MCF 10A (cell line): ENCODE data around the gene KCNJ10. TPM values are rescaled to one million over a fixed set of nuclear protein-coding genes. Genes with fewer than 3 reads are reported as not detected.

Experiments used
- BruUV-seq: library from RNA; stranded (reverse); fragments of 400-500 nt; replicated peaks from 2 replicates; lab custom pipeline; 2021; lab: Mats Ljungman, UMichigan
- CTCF ChIA-PET: fragments of 300-600 bp; sonication (Branson Sonifier 250); formaldehyde crosslinking; extraction: SDS; loops from one replicate; lab custom pipeline; 2021; ENCODE audit warnings: antibody characterized with exemption, inconsistent platforms; lab: Yijun Ruan, JAX
- POLR2A ChIA-PET: fragments of 300-600, 350-650 bp; sonication (Branson Sonifier 250); formaldehyde crosslinking; extraction: SDS; loops from one replicate; lab custom pipeline; 2020; ENCODE audit warnings: antibody characterized with exemption, inconsistent platforms; lab: Yijun Ruan, JAX
- DNase-seq: peaks from one replicate; pipeline ENCODE4 v3.0.0-alpha.2; 2018; ENCODE audit not compliant: unreplicated experiment
- H3K27ac Mint-ChIP-seq: one replicate; pipeline ENCODE4 v1.8.0; 2022; ENCODE audit warnings: mild to moderate bottlenecking, low read depth, mixed read lengths; ENCODE audit not compliant: unreplicated experiment
- H3K27me3 Mint-ChIP-seq: one replicate; pipeline ENCODE4 v1.8.0; 2022; ENCODE audit warnings: mixed read lengths; ENCODE audit not compliant: insufficient read depth, unreplicated experiment
- H3K36me3 Mint-ChIP-seq: one replicate; pipeline ENCODE4 v1.8.0; 2022; ENCODE audit warnings: mild to moderate bottlenecking, moderate library complexity, mixed read lengths; ENCODE audit not compliant: insufficient read depth, unreplicated experiment
- H3K4me1 Mint-ChIP-seq: one replicate; pipeline ENCODE4 v1.8.0; 2022; ENCODE audit warnings: mixed read lengths; ENCODE audit not compliant: insufficient read depth, unreplicated experiment
- H3K4me3 Mint-ChIP-seq: one replicate; pipeline ENCODE4 v1.8.0; 2022; ENCODE audit warnings: mild to moderate bottlenecking, moderate library complexity, mixed read lengths; ENCODE audit not compliant: unreplicated experiment
- H3K9me3 Mint-ChIP-seq: one replicate; pipeline ENCODE4 v1.8.0; 2022; ENCODE audit warnings: mixed read lengths; ENCODE audit not compliant: unreplicated experiment
- CTCF ChIP-seq: fragments of 200-600 bp; IDR thresholded peaks from one replicate; pipeline ENCODE4 v1.8.0; 2022; ENCODE audit warnings: antibody characterized with exemption, mild to moderate bottlenecking; ENCODE audit not compliant: unreplicated experiment
- intact Hi-C: fragments of 100-400 bp; cut with micrococcal nuclease; formaldehyde crosslinking; loops from 2 replicates; pipeline ENCODE4 v1.14.1; 2022
- total RNA-seq: library from RNA; stranded (reverse); gene quantifications from 2 replicates; pipeline ENCODE4 v1.2.3, GENCODE V29; 2022

Gene KCNJ10
- total RNA-seq, 1 experiment from 2014 or later: not detected

GRCh38 chr1:159965263-159965662 lies 104.7 kb downstream of the KCNJ10 start:
- intact Hi-C loops: no loop called here
- H3K27me3 Mint-ChIP-seq: no peaks in the 10 kb centered on the region
- H3K4me1 Mint-ChIP-seq: peaks cover 45% of the 10 kb centered on the region
- CTCF ChIA-PET: interaction anchor here (0.9 to 52.4 kb wide), 3 partner anchors 31 to 73 kb away, joined by 3 to 1675 read pairs (median 6); no protein-coding TSS in a partner anchor
- no peak overlapping the region for H3K4me3 Mint-ChIP-seq
- POLR2A ChIA-PET: interaction anchor here (0.8 kb wide), 1 partner anchor 28 kb away, joined by 3 read pairs; no protein-coding TSS in a partner anchor
- H3K27ac Mint-ChIP-seq: no peak overlapping the region
- H3K9me3 Mint-ChIP-seq: peaks cover 8% of the 10 kb centered on the region
- BruUV-seq: no TSS peak
- peaks cover 11% of the 10 kb centered on the region for H3K36me3 Mint-ChIP-seq
- no peak for TF ChIP-seq CTCF
- DNase-seq: no peak

- Mint-ChIP-seq H3K36me3 (peaks cover 11% of the 10 kb centered on the region), H3K9me3 (peaks cover 8% of the 10 kb centered on the region), H3K4me1 (peaks cover 53% of the 10 kb centered on the region), H3K27ac (no peak overlapping the region), H3K27me3 (no peaks in the 10 kb centered on the region), H3K4me3 (no peak overlapping the region)
- POLR2A ChIA-PET: interaction anchor here (0.6 kb wide), 1 partner anchor 15 kb away, joined by 4 read pairs; no protein-coding TSS in a partner anchor
- CTCF ChIA-PET: interaction anchor here (0.5 to 52.4 kb wide), 8 partner anchors 18 to 290 kb away, joined by 3 to 1675 read pairs (median 4); no protein-coding TSS in a partner anchor
- BruUV-seq: no TSS peak
- intact Hi-C loops: loop anchor here (5.0 kb wide), 1 partner anchor 43 kb away; no protein-coding TSS in a partner anchor
- TF ChIP-seq CTCF: no peak
- DNase-seq: no peak
Measured at GRCh38 chr1:159964144-159964543, 105.8 kb downstream of the KCNJ10 start.

GRCh38 chr1:159962176-159962575 lies 107.8 kb downstream of the KCNJ10 start:
- peaks cover 6% of the 10 kb centered on the region for H3K36me3 Mint-ChIP-seq
- intact Hi-C loops: loop anchor here (5.0 kb wide), 1 partner anchor 45 kb away; no protein-coding TSS in a partner anchor
- no peak for DNase-seq
- POLR2A ChIA-PET: interaction anchor here (0.7 to 5.6 kb wide), 7 partner anchors 13 to 181 kb away, joined by 4 to 25 read pairs (median 6); partner anchors contain the start of genes DUSP23, IGSF9 and PIGM
- H3K27ac Mint-ChIP-seq: no peak overlapping the region
- H3K9me3 Mint-ChIP-seq: peaks cover 8% of the 10 kb centered on the region
- TF ChIP-seq CTCF: no peak
- H3K27me3 Mint-ChIP-seq: no peaks in the 10 kb centered on the region
- peaks cover 52% of the 10 kb centered on the region for H3K4me1 Mint-ChIP-seq
- BruUV-seq: no TSS peak
- CTCF ChIA-PET: interaction anchor here (0.6 to 52.4 kb wide), 5 partner anchors 16 to 88 kb away, joined by 3 to 1675 read pairs (median 3); partner anchors contain the start of gene IGSF9
- peak overlapping the region; percentile 73 for H3K4me3 Mint-ChIP-seq

- Mint-ChIP-seq H3K27me3 (no peaks in the 10 kb centered on the region), H3K4me1 (peaks cover 49% of the 10 kb centered on the region), H3K36me3 (peaks cover 6% of the 10 kb centered on the region), H3K4me3 (peak overlapping the region; percentile 73), H3K9me3 (peaks cover 8% of the 10 kb centered on the region), H3K27ac (peak overlapping the region; percentile 75)
- ChIA-PET CTCF (interaction anchor here (0.5 to 52.4 kb wide), 5 partner anchors 16 to 739 kb away, joined by 3 to 1675 read pairs (median 5); partner anchors contain the start of gene IGSF9), POLR2A (interaction anchor here (0.7 to 5.6 kb wide), 17 partner anchors 13 to 829 kb away, joined by 3 to 25 read pairs (median 5); partner anchors contain the start of genes DCAF8, DUSP23, IGSF9 and PIGM)
- BruUV-seq: no TSS peak
- no peak for TF ChIP-seq CTCF
- intact Hi-C loops: loop anchor here (1.0 to 5.0 kb wide), 3 partner anchors 36 to 71 kb away; partner anchors contain the start of gene TAGLN2
- DNase-seq: no peak
Measured at GRCh38 chr1:159961636-159962035, 108.3 kb downstream of the KCNJ10 start.
